ENCODE results near the gene LYRM4.

The LYRM4 gene

DNA sequence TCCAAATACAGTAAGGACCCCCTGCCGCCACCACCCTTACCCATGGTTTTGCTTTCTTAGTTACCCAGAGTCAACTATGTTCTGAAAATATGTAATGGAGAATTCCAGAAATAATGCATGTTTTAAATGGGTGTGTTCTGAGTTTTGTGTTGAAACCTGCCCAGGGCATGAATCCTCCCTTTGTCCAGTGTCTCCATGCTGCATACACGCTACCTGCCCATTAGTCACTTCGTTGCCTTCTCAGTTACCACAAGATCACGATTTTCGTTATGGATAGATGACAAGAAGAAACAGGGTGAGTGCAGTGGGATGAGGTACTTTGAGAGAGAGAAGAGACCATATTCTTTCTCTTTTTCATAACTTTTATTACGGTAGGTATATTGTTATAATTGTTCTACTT lies 11.2 kb upstream of the LYRM4 start:
- Mint-ChIP-seq H3K27me3 (ENCODE audit: low read depth) (no peaks in the 10 kb centered on the region), H3K27ac (no peak overlapping the region), H3K4me3 (no peak overlapping the region), H3K4me1 (ENCODE audit: low read depth) (peaks cover 46% of the 10 kb centered on the region), H3K36me3 (ENCODE audit: low read depth) (peaks cover 20% of the 10 kb centered on the region), H3K9me3 (peaks cover 6% of the 10 kb centered on the region)
- DNase-seq (ENCODE audit: low spot score), result no peak

- peaks cover 40% of the 10 kb centered on the region for H3K4me1 Mint-ChIP-seq (ENCODE audit: low read depth)
- peaks cover 22% of the 10 kb centered on the region for H3K36me3 Mint-ChIP-seq (ENCODE audit: low read depth)
- peak overlapping the region; percentile 15 for H3K4me3 Mint-ChIP-seq
- peak overlapping the region; percentile 6 for H3K27ac Mint-ChIP-seq
- no peak for DNase-seq (ENCODE audit: low spot score)
- H3K9me3 Mint-ChIP-seq, result peaks cover 6% of the 10 kb centered on the region
- H3K27me3 Mint-ChIP-seq (ENCODE audit: low read depth), result no peaks in the 10 kb centered on the region
Measured at GRCh38 chr6:5270093-5270680, 9.4 kb upstream of the LYRM4 start.

DNA sequence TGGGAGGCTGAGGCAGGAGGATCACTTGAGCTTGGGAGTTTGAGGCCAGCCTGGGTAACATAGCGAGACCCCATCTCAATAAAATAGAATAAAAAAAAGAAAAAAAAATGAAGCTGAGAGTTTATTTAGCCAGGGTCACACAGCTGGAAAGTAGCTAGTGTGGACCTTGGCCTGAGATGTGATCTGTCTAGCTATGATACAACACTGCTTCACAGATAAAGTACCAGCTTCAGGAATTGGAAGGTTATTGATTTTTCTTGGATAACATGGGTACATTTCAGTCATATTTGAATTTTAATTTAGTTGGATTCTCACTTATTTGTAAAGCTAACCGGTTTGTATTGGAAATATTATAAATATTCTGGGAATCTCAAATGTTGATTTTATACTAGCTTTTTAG lies 5.7 kb upstream of the LYRM4 start:
- Mint-ChIP-seq H3K27ac (no peak overlapping the region), H3K4me1 (ENCODE audit: low read depth) (peaks cover 29% of the 10 kb centered on the region), H3K4me3 (no peak overlapping the region), H3K27me3 (ENCODE audit: low read depth) (no peaks in the 10 kb centered on the region), H3K36me3 (ENCODE audit: low read depth) (peaks cover 23% of the 10 kb centered on the region), H3K9me3 (peaks cover 6% of the 10 kb centered on the region)
- no peak for DNase-seq (ENCODE audit: low spot score)

DNA sequence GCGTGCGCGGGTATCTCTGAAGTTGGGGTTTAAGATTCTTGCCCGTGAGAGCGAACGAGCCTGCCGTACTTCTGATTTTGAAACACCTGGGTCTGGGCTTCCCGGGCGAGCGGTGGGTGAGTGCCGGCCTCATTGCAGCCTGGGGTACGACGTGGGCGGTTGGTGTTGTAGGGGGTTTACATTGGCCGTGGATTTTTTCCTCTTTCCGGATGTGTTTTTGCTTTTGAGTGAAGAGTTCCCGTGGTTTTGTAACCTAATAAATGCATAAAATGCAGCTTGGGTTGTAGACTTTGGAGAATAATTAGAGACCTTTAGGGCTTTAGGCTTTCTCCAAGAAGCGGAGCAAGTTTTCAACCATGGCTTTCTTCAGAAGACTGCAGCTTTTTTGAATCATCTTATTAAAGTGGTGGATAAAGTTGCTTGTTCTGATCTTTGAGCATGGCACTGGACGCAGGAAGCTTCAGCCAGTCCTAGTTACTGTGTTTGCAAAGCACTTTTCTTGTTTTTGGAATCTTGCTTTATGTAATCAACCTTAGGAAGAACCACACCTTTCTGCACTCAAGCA lies 877 bp upstream of the LYRM4 start:
- peak overlapping the region; percentile 100 for H3K27ac Mint-ChIP-seq
- peaks cover 16% of the 10 kb centered on the region for H3K36me3 Mint-ChIP-seq (ENCODE audit: low read depth)
- peak overlapping the region; percentile 97 for H3K4me3 Mint-ChIP-seq
- H3K4me1 Mint-ChIP-seq (ENCODE audit: low read depth), result peaks cover 40% of the 10 kb centered on the region
- H3K9me3 Mint-ChIP-seq, result no peaks in the 10 kb centered on the region
- H3K27me3 Mint-ChIP-seq (ENCODE audit: low read depth), result no peaks in the 10 kb centered on the region
- no peak for DNase-seq (ENCODE audit: low spot score)

- H3K9me3 Mint-ChIP-seq, result no peaks in the 10 kb centered on the region
- H3K36me3 Mint-ChIP-seq (ENCODE audit: low read depth), result peaks cover 11% of the 10 kb centered on the region
- H3K4me3 Mint-ChIP-seq, result peak overlapping the region; percentile 97
- H3K27ac Mint-ChIP-seq, result peak overlapping the region; percentile 100
- no peaks in the 10 kb centered on the region for H3K27me3 Mint-ChIP-seq (ENCODE audit: low read depth)
- DNase-seq (ENCODE audit: low spot score), result peak; percentile 72
- peaks cover 33% of the 10 kb centered on the region for H3K4me1 Mint-ChIP-seq (ENCODE audit: low read depth)
Measured at GRCh38 chr6:5260111-5260620, 584 bp downstream of the LYRM4 start.

DNA sequence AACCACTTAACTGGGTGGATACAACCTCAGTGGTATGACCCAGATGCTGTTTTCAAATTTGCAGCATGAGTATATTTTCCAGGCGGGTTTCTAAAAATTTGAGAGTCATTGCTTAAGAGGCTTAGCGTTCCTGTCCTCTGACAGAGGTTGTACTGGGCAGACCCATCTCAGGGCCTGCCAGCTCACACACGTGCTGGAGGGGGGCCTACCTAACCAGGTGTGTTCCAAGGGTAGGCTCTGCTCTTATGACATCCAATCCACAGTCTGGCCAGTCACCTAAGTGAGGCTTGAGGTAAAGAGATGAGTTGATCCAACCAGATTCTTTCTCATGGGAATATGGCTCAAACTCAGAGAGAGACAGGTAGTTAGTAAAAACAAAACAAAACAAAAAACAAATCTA lies 1.3 kb downstream of the LYRM4 start:
- Mint-ChIP-seq H3K36me3 (ENCODE audit: low read depth) (peaks cover 11% of the 10 kb centered on the region), H3K9me3 (no peaks in the 10 kb centered on the region), H3K4me3 (peak overlapping the region; percentile 97), H3K4me1 (ENCODE audit: low read depth) (peaks cover 29% of the 10 kb centered on the region), H3K27ac (peak overlapping the region; percentile 100), H3K27me3 (ENCODE audit: low read depth) (no peaks in the 10 kb centered on the region)
- no peak for DNase-seq (ENCODE audit: low spot score)

DNA sequence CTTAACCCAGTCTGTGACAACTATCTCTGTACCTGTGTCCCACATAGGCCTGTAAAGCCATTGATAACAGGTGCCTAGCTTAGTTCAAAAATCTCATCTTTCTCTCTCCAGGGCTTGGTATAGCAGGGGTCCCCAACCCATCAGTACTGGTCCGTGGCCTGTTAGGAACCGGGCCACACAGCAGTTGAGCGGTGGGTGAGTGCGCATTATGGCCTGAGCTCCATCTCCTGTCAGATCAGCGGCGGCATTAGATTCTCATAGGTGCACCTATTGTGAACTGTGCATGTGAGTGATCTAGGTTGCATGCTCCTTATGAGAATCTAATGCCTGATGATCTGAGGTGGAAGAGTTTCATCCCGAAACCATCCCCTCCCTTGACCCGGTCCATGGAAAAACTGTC lies 3.4 kb downstream of the LYRM4 start:
- no peaks in the 10 kb centered on the region for H3K27me3 Mint-ChIP-seq (ENCODE audit: low read depth)
- no peak for DNase-seq (ENCODE audit: low spot score)
- H3K27ac Mint-ChIP-seq, result no peak overlapping the region
- no peaks in the 10 kb centered on the region for H3K9me3 Mint-ChIP-seq
- H3K4me1 Mint-ChIP-seq (ENCODE audit: low read depth), result peaks cover 23% of the 10 kb centered on the region
- no peak overlapping the region for H3K4me3 Mint-ChIP-seq
- H3K36me3 Mint-ChIP-seq (ENCODE audit: low read depth), result peaks cover 12% of the 10 kb centered on the region

DNA sequence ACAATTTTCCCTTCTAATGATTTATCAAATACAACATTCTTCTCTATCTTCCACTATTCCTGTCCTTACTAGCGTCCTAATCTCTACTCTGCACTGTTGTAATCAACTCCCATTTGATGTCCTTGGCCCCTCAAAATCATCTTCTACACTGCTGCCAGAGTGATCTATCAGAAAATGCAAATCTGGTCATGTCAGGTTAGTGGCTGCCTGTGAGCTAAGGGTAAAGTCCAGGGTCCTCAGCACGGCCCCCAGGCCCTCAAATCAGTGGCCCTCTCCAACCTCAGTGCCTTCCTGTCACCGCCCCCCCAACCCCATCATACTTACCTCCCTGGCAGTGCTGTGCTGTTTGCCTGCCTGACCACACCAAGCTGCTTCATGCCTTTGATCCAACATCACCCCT lies 3.8 kb downstream of the LYRM4 start:
- H3K9me3 Mint-ChIP-seq, result no peaks in the 10 kb centered on the region
- H3K4me3 Mint-ChIP-seq, result no peak overlapping the region
- no peak overlapping the region for H3K27ac Mint-ChIP-seq
- DNase-seq (ENCODE audit: low spot score), result no peak
- peaks cover 22% of the 10 kb centered on the region for H3K4me1 Mint-ChIP-seq (ENCODE audit: low read depth)
- no peaks in the 10 kb centered on the region for H3K27me3 Mint-ChIP-seq (ENCODE audit: low read depth)
- peaks cover 12% of the 10 kb centered on the region for H3K36me3 Mint-ChIP-seq (ENCODE audit: low read depth)

- no peak overlapping the region for H3K4me3 Mint-ChIP-seq
- no peaks in the 10 kb centered on the region for H3K27me3 Mint-ChIP-seq (ENCODE audit: low read depth)
- no peaks in the 10 kb centered on the region for H3K4me1 Mint-ChIP-seq (ENCODE audit: low read depth)
- no peak overlapping the region for H3K27ac Mint-ChIP-seq
- H3K9me3 Mint-ChIP-seq, result peaks cover 4% of the 10 kb centered on the region
- no peak for DNase-seq (ENCODE audit: low spot score)
- H3K36me3 Mint-ChIP-seq (ENCODE audit: low read depth), result peaks cover 12% of the 10 kb centered on the region
Measured at GRCh38 chr6:5250911-5251310, 9.8 kb downstream of the LYRM4 start.

GRCh38 chr6:5250451-5250850 lies 10.3 kb downstream of the LYRM4 start:
- no peak overlapping the region for H3K27ac Mint-ChIP-seq
- H3K4me1 Mint-ChIP-seq (ENCODE audit: low read depth), result no peaks in the 10 kb centered on the region
- peaks cover 4% of the 10 kb centered on the region for H3K9me3 Mint-ChIP-seq
- H3K4me3 Mint-ChIP-seq, result no peak overlapping the region
- DNase-seq (ENCODE audit: low spot score), result no peak
- H3K36me3 Mint-ChIP-seq (ENCODE audit: low read depth), result peaks cover 12% of the 10 kb centered on the region
- H3K27me3 Mint-ChIP-seq (ENCODE audit: low read depth), result no peaks in the 10 kb centered on the region

- DNase-seq (ENCODE audit: low spot score), result no peak
- no peaks in the 10 kb centered on the region for H3K4me1 Mint-ChIP-seq (ENCODE audit: low read depth)
- H3K4me3 Mint-ChIP-seq, result no peak overlapping the region
- peaks cover 4% of the 10 kb centered on the region for H3K9me3 Mint-ChIP-seq
- H3K36me3 Mint-ChIP-seq (ENCODE audit: low read depth), result peaks cover 12% of the 10 kb centered on the region
- no peak overlapping the region for H3K27ac Mint-ChIP-seq
- H3K27me3 Mint-ChIP-seq (ENCODE audit: low read depth), result no peaks in the 10 kb centered on the region
Measured at GRCh38 chr6:5249451-5250122, 11.2 kb downstream of the LYRM4 start.

DNA sequence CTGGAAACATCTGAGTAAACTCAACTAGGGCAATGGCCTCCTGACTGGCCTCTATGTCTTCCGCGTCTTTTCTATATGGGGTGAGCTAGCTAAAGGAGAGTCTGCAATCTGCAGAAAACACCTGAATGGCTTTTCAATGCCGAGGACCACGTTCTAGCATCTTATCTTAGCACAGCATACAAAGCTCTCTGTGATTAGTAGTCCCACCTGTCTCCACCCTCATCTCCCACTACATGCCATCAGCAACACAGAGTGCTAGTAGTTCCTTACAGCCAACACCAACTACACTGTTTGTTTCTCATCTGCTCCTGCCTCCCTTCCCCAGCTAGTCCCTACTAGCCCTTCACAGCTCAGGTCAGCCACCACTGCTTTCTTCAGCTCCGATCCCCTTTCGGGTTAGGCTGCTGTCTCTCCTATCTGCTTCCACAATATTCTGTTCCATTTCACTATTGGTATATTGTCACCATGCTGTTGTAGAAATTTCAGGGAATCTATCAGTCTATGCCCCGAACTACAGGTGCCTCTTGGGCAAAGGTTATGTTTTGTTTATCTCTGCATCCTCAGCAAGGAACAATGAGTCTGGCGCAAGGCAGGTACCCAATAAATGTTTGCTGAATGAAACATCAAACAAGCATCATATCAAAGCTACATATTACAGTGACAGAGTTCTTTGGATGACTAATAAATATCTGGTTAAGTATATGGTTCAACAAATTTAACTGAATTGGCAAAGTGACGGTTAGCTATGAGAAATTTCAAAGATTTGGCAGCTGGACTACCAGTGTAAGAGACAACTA lies 12.2 kb downstream of the LYRM4 start:
- no peaks in the 10 kb centered on the region for H3K4me1 Mint-ChIP-seq (ENCODE audit: low read depth)
- H3K27ac Mint-ChIP-seq, result no peak overlapping the region

DNA sequence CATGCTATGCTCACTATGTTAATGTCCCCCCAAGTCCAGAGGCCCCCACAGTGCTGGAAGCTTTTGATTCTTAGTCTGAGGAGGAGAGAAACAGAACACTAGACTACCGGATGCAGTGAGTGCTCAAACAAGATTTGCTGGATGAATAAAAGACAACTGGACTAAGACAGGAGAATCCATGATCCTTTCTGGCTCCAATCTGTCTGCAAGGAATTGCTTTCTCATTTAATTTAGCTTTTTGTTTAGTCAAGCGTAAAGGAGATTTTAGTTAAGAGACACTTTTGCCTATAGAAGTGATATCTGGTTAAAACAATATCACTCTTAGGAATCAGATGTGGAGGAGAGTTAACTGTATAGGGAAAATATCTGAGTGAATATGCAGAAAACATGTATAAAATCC lies 13.5 kb downstream of the LYRM4 start:
- no peak overlapping the region for H3K27ac Mint-ChIP-seq
- no peaks in the 10 kb centered on the region for H3K4me1 Mint-ChIP-seq (ENCODE audit: low read depth)
- DNase-seq (ENCODE audit: low spot score), result no peak
- no peak overlapping the region for H3K4me3 Mint-ChIP-seq
- peaks cover 9% of the 10 kb centered on the region for H3K36me3 Mint-ChIP-seq (ENCODE audit: low read depth)
- peaks cover 4% of the 10 kb centered on the region for H3K9me3 Mint-ChIP-seq
- H3K27me3 Mint-ChIP-seq (ENCODE audit: low read depth), result no peaks in the 10 kb centered on the region

More for the DNA sequence above, 12.2 kb downstream of the LYRM4 start:
- no peaks in the 10 kb centered on the region for H3K27me3 Mint-ChIP-seq (ENCODE audit: low read depth)
- no peak overlapping the region for H3K4me3 Mint-ChIP-seq
- H3K36me3 Mint-ChIP-seq (ENCODE audit: low read depth), result peaks cover 12% of the 10 kb centered on the region
- no peak for DNase-seq (ENCODE audit: low spot score)
- peaks cover 4% of the 10 kb centered on the region for H3K9me3 Mint-ChIP-seq

Data from T-helper 2 cell treated with Interferon-gamma antibody and Interleukin-4, amounts not matched to agents 5 μg/mL and 100 μg/mL, for 36 hours (primary cell).